ENCODE results near the gene TBX21.
A peak's percentile ranks its signal among the peaks of the same experiment; 100 is the strongest.

The TBX21 gene

DNA sequence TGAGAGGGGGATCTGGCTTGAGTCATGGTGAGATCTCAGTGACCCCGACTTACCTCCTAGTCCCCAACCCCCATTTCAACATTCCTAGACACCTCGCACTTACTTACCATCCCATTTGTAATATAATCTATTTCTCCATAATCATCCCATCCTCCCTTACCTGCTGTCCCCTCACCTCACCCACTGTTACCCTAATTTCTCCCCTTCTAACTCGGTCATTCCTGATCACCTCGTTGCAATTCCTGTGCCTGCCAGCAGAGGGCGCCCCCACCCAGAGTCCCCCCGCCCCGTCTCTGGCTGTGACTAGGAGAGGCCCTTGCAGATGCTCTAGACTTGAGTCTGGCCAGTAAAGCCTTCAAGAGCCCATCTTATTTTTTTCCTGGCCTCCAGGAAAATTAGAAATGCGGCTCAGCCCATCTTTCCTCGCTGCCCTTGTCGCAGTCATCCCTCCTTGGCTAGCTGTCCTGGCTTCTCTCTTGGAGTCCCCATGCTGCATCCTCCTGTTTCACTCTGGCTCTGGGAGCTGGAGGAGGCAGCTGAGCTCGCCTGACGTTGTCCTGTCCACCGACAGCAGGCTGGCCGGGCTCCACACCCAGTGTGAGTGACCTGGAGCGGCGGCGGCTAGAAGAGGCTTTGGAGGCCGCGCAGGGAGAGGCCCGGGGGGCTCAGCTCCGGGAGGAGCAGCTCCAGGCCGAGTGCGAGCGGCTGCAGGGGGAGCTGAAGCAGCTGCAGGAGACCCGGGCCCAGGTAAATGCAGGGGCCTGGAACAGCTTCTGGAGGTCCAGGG, 34.1 kb upstream of the TBX21 start:
- peak; percentile 87 for DNase-seq

DNA sequence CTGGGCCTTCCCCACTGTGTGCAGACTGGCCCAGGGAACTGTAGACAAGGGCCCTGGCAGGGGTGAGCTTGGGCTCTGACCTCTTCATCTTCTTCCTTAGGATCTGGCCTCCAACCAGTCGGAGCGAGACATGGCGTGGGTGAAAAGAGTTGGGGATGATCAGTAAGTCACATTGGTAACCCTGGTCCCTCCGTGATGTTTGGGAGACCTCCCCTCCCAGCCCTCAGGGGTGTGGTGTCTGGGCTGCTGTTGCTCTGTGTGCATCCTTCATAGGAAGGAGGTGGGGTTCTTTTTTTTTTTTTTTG, 33.5 kb upstream of the TBX21 start:
- no peak for DNase-seq

GRCh38 chr17:47700471-47701449, 32.3 kb upstream of the TBX21 start:
- DNase-seq = no peak

- no peak for DNase-seq
Observed at GRCh38 chr17:47701608-47702007, 31.4 kb upstream of the TBX21 start.

GRCh38 chr17:47702391-47702995, 30.5 kb upstream of the TBX21 start:
- DNase-seq = no peak

GRCh38 chr17:47703191-47703591, 29.8 kb upstream of the TBX21 start:
- DNase-seq = peak; percentile 61

DNA sequence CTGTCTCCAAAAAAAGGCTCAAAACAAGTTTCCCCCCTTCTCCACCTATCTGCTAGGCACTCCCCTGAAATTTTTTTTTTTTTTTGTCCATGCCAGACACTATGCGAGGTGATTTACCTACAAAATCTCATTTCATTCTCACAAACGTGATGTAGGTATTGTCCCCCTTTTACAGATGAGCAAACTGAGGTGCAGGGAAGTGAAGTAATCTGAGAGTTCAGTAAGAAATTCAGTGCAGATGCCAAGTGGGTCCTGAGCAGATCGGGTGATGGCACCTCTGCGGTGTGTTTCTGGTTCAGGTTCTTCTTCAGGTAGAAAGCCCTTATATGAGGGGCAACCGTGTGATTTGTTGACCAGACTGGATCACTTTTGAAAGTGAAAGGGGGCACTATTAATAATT, 29.4 kb upstream of the TBX21 start:
- no peak for DNase-seq

DNA sequence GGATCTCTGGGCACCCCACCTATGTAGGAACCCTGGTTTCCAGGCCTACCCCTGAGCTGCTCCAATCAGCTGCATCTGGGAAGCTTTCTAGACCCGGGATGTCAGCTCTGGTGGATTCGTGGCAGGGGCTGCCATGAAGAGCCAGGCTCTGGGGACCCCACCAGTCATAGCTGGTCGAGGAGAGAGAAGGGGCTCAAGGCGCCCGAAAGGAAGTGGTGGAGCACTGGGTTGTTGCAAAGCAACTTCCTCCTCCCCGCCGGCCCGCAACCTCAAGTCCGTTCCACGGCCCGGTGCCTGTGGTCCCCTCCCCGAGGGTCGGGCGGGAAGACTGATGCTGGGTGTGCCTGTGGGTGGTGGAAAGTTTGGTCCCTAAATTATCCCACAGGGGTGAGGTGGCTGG, 28.9 kb upstream of the TBX21 start:
- no peak for DNase-seq

- DNase-seq = no peak
Observed at GRCh38 chr17:47704736-47705135, 28.3 kb upstream of the TBX21 start.

- peak; percentile 60 for DNase-seq
Observed at GRCh38 chr17:47705536-47706530, 27.2 kb upstream of the TBX21 start.

DNA sequence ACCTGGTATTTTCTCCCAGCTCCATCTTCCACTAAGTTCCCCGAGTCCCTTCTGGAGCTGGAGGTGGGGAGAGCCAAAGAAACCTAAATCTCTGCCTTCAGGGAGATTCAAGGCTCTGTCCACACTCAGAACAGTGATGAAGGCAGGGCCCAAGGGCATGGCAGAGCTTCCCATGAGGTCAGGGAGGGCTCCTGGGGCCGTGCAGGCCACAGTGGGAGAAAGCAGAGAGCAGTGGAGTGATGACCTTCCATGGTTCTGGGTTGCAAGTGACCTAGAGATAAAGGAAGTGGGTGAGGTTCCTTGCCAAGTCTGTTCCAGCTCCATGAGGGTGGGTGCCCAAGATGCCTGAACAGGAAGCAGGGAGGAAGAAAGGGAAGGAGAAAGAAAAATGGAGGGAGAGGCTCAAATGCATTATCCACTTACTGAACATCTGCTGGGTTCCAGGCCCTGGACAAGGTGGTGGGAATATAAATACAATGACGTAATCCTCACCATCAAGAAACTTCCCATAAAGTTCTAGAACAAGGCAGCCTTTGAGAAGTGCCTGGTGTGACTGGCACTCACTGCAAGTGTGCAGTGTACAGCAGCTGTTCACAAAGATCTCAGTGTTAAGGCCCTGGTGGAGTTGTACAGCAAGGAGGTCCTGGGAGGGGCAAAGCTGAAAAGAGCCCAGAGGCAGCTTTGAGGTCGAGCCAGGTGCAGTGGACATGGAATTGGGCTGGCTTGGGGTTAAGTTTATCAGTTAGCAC, 25.8 kb upstream of the TBX21 start:
- DNase-seq = no peak

- no peak for DNase-seq
Observed at GRCh38 chr17:47707884-47708283, 25.2 kb upstream of the TBX21 start.

- DNase-seq = no peak
Observed at GRCh38 chr17:47708312-47708863, 24.6 kb upstream of the TBX21 start.

- DNase-seq = no peak
Observed at GRCh38 chr17:47708864-47709541, 24.0 kb upstream of the TBX21 start.

- no peak for DNase-seq
Observed at GRCh38 chr17:47709594-47709993, 23.4 kb upstream of the TBX21 start.

GRCh38 chr17:47711366-47712099, 21.5 kb upstream of the TBX21 start:
- no peak for DNase-seq

GRCh38 chr17:47712330-47713023, 20.6 kb upstream of the TBX21 start:
- DNase-seq = no peak

- DNase-seq = no peak
Observed at GRCh38 chr17:47713980-47714700, 18.9 kb upstream of the TBX21 start.

Data from activated naive CD4-positive, alpha-beta T cell treated with Interleukin-2 at 50 U/mL for 16 hours (primary cell).